Ectodermal cell (in vitro differentiated cells): ENCODE data around the gene CCDC183.
"Not testable (repeated sequence)": the region's sequence is repeated elsewhere in the genome, so short reads cannot be mapped to it uniquely, and the experiment has no call there.

Experiments
- H3K27ac ChIP-seq: 2 replicates; pipeline ENCODE4 v1.7.0; 2013; ENCODE audit warnings: mild to moderate bottlenecking, low read depth, low read length; ENCODE audit not compliant: insufficient read depth, poor library complexity, severe bottlenecking
- H3K27me3 ChIP-seq: 2 replicates; pipeline ENCODE4 v1.7.0; 2013; ENCODE audit warnings: mild to moderate bottlenecking, low read length; ENCODE audit not compliant: insufficient read depth, control insufficient read depth, poor library complexity, severe bottlenecking
- H3K36me3 ChIP-seq: one replicate; pipeline ENCODE4 v1.7.0; 2013; ENCODE audit warnings: low read length; ENCODE audit not compliant: control insufficient read depth, insufficient read depth
- H3K4me1 ChIP-seq: one replicate; pipeline ENCODE4 v1.7.0; 2013; ENCODE audit warnings: low read length; ENCODE audit not compliant: control insufficient read depth, insufficient read depth
- H3K4me3 ChIP-seq: 2 replicates; pipeline ENCODE4 v1.7.0; 2013; ENCODE audit warnings: low read depth, low read length, control low read depth; ENCODE audit not compliant: insufficient read depth
- H3K9me3 ChIP-seq: 2 replicates; pipeline ENCODE4 v1.7.0; 2013; ENCODE audit warnings: mild to moderate bottlenecking, low read length, moderate library complexity; ENCODE audit not compliant: control insufficient read depth
- WGBS, 2 experiments: methylation state at CpG; one replicate each; pipeline ENCODE4 v1.1.7; 2013; ENCODE audit warnings: missing lambda C conversion rate in 2 of 2; 5-methylcytosine and 5-hydroxymethylcytosine counted together

CCDC183 gene

GRCh38 chr9:136754059-136754572 is 42.0 kb upstream of the CCDC183 start:
- H3K27ac ChIP-seq = no peak overlapping the region
- H3K9me3 ChIP-seq = no peaks in the 10 kb centered on the region
- no peak overlapping the region for H3K4me3 ChIP-seq
- no peaks in the 10 kb centered on the region for H3K36me3 ChIP-seq
- 91 to 92% methylated on average over 17 of the region's 17 CpGs for WGBS, 2 experiments
- H3K27me3 ChIP-seq = no peaks in the 10 kb centered on the region
- peaks cover 4% of the 10 kb centered on the region for H3K4me1 ChIP-seq

- Histone ChIP-seq H3K27ac (no peak overlapping the region), H3K27me3 (no peaks in the 10 kb centered on the region), H3K4me3 (no peak overlapping the region), H3K36me3 (no peaks in the 10 kb centered on the region), H3K4me1 (peaks cover 4% of the 10 kb centered on the region), H3K9me3 (no peaks in the 10 kb centered on the region)
- whole genome bisulfite sequencing, 2 experiments = 83 to 84% methylated on average over 24 of the region's 24 CpGs
Observed at GRCh38 chr9:136754626-136755301, 41.4 kb upstream of the CCDC183 start.

- H3K27ac ChIP-seq, H3K27me3 ChIP-seq, H3K36me3 ChIP-seq, H3K4me3 ChIP-seq, H3K9me3 ChIP-seq, H3K4me1 ChIP-seq: not testable (repeated sequence)
- 93 to 95% methylated on average over 22 of the region's 22 CpGs for WGBS, 2 experiments
Observed at GRCh38 chr9:136755302-136756133, 40.6 kb upstream of the CCDC183 start.

GRCh38 chr9:136756134-136756438 is 40.1 kb upstream of the CCDC183 start:
- H3K9me3 ChIP-seq = no peaks in the 10 kb centered on the region
- WGBS, 2 experiments = 95 to 97% methylated on average over 4 of the region's 4 CpGs
- H3K36me3 ChIP-seq = no peaks in the 10 kb centered on the region
- no peak overlapping the region for H3K27ac ChIP-seq
- peaks cover 4% of the 10 kb centered on the region for H3K4me1 ChIP-seq
- H3K4me3 ChIP-seq = no peak overlapping the region
- no peaks in the 10 kb centered on the region for H3K27me3 ChIP-seq

- Histone ChIP-seq H3K27ac (no peak overlapping the region), H3K27me3 (no peaks in the 10 kb centered on the region), H3K36me3 (no peaks in the 10 kb centered on the region), H3K4me3 (no peak overlapping the region), H3K4me1 (peaks cover 4% of the 10 kb centered on the region), H3K9me3 (no peaks in the 10 kb centered on the region)
- 93 to 94% methylated on average over 18 of the region's 18 CpGs for WGBS, 2 experiments
Observed at GRCh38 chr9:136756836-136757235, 39.3 kb upstream of the CCDC183 start.

- Histone ChIP-seq H3K27me3 (no peaks in the 10 kb centered on the region), H3K27ac (no peak overlapping the region), H3K9me3 (no peaks in the 10 kb centered on the region), H3K4me1 (peaks cover 4% of the 10 kb centered on the region), H3K36me3 (no peaks in the 10 kb centered on the region), H3K4me3 (no peak overlapping the region)
- WGBS, 2 experiments = 91% methylated on average over 20 of the region's 20 CpGs
Observed at GRCh38 chr9:136757328-136757727, 38.8 kb upstream of the CCDC183 start.

- Histone ChIP-seq H3K36me3 (no peaks in the 10 kb centered on the region), H3K9me3 (no peaks in the 10 kb centered on the region), H3K4me1 (peaks cover 4% of the 10 kb centered on the region), H3K27me3 (no peaks in the 10 kb centered on the region), H3K27ac (no peak overlapping the region), H3K4me3 (no peak overlapping the region)
- WGBS, 2 experiments = 92 to 94% methylated on average over 20 of the region's 20 CpGs
Observed at GRCh38 chr9:136757751-136758140, 38.4 kb upstream of the CCDC183 start.

- WGBS, 2 experiments = 89 to 90% methylated on average over 9 of the region's 9 CpGs
- Histone ChIP-seq H3K27me3 (no peaks in the 10 kb centered on the region), H3K4me3 (no peak overlapping the region), H3K4me1 (peaks cover 9% of the 10 kb centered on the region), H3K9me3 (no peaks in the 10 kb centered on the region), H3K36me3 (no peaks in the 10 kb centered on the region), H3K27ac (no peak overlapping the region)
Observed at GRCh38 chr9:136759001-136759400, 37.1 kb upstream of the CCDC183 start.

GRCh38 chr9:136759436-136760325 is 36.5 kb upstream of the CCDC183 start:
- Histone ChIP-seq H3K9me3 (no peaks in the 10 kb centered on the region), H3K27me3 (no peaks in the 10 kb centered on the region), H3K27ac (no peak overlapping the region), H3K4me1 (peaks cover 7% of the 10 kb centered on the region), H3K36me3 (no peaks in the 10 kb centered on the region), H3K4me3 (no peak overlapping the region)
- WGBS, 2 experiments = 91 to 93% methylated on average over 27 of the region's 27 CpGs

- Histone ChIP-seq H3K4me3 (no peak overlapping the region), H3K36me3 (no peaks in the 10 kb centered on the region), H3K27ac (no peak overlapping the region), H3K27me3 (no peaks in the 10 kb centered on the region), H3K9me3 (no peaks in the 10 kb centered on the region), H3K4me1 (peaks cover 5% of the 10 kb centered on the region)
- 89 to 90% methylated on average over 25 of the region's 25 CpGs for WGBS, 2 experiments
Observed at GRCh38 chr9:136760424-136760823, 35.7 kb upstream of the CCDC183 start.
